HG03442 (cell line): Measurements from ENCODE around the gene TDP1.
"Not testable (repeated sequence)": the region's sequence is repeated elsewhere in the genome, so short reads cannot be mapped to it uniquely, and the experiment has no call there.

ENCODE experiments used
- ATAC-seq: cut with Tn5 transposase; IDR thresholded peaks from one replicate; pipeline ENCODE4 v1.9.1; 2021; ENCODE audit warnings: mild to moderate bottlenecking, moderate library complexity; ENCODE audit not compliant: unreplicated experiment

TDP1 gene

GRCh38 chr14:89987161-89987475, 31.4 kb downstream of the TDP1 start:
- ATAC-seq, result no peak

DNA sequence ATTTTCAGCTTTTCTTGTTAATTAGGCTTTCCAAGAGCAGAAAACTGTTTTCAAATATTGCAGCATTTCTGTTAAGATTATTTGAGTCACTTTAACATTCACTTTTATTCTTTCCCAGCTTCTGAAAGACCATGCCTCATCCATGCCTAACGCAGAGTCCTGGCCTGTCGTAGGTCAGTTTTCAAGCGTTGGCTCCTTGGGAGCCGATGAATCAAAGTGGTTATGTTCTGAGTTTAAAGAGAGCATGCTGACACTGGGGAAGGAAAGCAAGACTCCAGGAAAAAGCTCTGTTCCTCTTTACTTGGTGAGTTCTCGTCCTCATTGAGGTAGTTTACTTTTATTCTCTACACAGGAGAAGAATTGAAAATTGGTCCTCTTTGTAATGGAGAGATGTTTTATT, 33.1 kb downstream of the TDP1 start:
- ATAC-seq, result no peak

DNA sequence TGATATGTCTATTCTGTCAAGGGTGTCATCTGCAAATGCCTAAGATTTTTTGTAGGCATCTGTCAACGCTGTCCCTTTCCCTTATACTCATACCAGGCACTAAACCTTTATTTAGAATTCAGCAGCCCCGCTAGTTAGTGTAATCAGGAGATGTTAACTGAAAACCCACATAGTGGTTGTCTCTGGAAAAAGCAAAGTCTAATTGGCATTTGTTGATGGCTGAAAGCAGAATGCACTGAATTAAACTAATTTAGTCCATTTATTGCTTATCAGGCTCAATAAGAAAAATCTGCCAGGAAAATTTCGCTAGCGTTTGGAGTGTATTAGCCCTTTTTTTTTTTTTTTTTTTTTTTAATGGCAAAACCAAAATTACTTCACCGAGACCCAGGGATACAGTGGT, 34.5 kb downstream of the TDP1 start:
- ATAC-seq, result no peak

- ATAC-seq, result no peak
Observed at GRCh38 chr14:89990623-89991275, 35.0 kb downstream of the TDP1 start.

DNA sequence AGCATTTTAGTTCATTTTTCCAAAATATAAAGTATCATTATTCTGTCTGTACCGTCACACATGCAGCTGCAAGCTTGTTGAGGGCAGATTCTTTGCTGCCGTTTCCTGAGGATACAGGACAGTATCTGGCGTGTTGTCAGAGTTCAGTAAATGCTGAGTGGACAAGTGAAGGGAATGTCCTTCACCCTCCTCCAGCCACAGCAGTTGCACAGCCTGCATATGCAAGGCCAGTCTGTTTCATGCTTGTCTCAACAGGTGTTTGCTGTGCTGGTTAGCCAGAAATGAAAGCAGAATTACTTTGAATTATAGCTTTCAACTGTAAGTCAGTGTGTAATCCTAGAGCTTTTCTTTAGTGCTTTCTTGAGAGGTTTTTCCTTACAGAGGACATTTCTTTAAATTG, 36.5 kb downstream of the TDP1 start:
- no peak for ATAC-seq

GRCh38 chr14:89996963-89997362, 41.2 kb downstream of the TDP1 start:
- no peak for ATAC-seq

DNA sequence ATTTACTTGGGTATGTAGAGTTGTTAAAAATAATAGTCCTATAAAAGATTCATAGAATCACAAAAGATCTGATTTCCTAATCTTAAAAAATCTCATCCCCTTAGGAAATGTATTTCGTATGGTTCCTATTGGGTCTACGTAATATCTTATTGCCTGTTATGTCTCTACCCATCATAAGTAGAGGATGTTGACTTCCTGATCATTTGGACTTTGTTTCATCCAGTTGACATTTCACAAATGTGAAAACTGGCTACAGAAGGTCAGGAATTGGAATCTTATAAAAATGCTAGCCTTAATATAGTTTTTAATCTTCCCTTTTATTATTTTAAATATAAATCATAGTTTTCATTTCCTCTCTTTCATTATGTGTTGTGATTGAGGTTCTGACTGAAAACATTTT, 45.2 kb downstream of the TDP1 start:
- ATAC-seq, result no peak

GRCh38 chr14:90003526-90004307, 48.0 kb downstream of the TDP1 start:
- ATAC-seq, result no peak

- no peak for ATAC-seq
Observed at GRCh38 chr14:90005441-90005840, 49.7 kb downstream of the TDP1 start.

- ATAC-seq, result no peak
Observed at GRCh38 chr14:90005939-90006530, 50.3 kb downstream of the TDP1 start.

- no peak for ATAC-seq
Observed at GRCh38 chr14:90017371-90017770, 61.6 kb downstream of the TDP1 start.

DNA sequence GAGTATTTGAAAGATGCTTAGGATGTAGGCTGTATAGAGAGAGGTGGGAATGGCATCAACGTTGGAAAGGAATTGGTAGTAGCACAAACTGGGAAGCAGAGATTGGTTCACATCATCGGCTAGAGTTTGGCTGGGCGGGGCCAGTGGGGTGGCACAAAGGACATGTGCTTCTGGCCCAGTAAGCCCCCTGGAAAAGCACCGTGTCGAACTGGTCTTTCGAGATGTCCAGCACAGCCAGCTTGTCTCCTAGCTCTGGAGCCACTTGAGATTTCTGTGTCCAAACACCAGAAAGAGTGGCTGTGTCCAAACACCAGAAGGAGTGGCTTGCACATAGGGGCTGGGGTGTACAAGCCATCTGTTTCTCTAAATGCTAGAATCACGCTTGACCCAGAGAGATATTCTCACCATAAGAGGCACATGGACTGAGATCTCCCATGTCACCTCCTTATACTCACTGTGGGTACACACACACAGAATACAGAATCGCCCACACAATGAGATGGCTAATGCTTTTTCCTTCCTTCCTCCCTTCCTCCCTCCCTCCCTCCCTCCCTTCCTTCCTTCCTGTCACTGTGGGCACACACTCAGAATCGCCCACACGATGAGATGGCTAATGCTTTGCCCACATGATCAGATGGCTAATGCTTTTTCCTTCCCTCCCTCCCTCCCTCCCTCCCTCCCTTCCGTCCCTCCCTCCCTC, 64.2 kb downstream of the TDP1 start:
- ATAC-seq, result no peak

DNA sequence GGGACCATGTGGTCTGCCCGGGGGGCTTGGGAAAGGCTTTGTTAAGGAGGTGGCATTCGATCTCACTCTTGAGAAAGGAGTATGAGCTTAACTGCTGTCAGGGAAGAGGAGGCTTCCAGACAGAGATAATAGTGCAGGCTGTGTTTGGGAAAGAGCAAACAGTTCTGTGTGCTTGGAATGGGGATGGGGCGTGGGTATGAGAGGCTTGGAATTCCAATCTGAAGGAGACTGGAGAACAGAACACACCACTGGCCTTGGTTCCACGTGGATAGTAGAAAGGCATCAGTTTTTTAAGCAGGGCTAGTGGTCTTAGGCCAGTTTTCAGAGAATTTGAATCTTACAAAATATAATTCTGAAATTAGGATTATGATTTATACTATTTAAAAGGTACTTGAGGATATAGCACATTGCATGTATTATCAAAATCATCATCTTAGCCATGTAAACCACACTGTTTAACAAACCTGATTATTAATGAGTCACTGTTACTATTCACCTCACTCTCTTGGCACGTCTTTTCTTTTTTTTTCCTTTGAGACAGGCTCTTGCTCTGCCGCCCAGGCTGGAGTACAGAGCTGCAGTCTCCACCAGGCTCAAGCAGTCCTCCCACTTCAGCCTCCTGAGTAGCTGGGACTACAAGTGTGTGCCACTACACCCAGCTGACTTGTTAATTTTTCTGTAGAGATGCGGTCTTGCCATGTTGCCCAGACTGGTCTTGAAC, 67.6 kb downstream of the TDP1 start:
- ATAC-seq, result no peak

- ATAC-seq, result no peak
Observed at GRCh38 chr14:90024910-90025309, 69.2 kb downstream of the TDP1 start.

GRCh38 chr14:90026608-90027007, 70.9 kb downstream of the TDP1 start:
- ATAC-seq, result not testable (repeated sequence)

GRCh38 chr14:90027842-90028241, 72.1 kb downstream of the TDP1 start:
- no peak for ATAC-seq

DNA sequence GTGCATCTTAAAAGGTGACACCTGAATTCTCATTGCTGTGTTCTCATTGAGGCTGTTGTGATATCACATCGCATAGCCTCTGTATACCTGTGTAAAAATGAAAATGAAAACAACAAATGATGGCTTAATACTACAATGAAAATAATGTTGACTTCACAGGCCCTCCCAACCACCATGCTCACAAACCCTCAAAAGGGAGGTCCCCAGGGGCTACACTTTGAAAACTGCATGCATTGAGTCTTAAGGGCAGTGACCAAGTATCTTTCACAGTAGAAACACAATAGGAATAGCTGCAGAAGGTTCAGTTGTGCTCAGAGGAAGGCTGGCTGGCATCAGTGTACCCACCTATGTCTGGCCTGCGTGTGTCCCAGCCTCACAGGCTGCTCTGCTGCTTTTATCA, 78.4 kb downstream of the TDP1 start:
- no peak for ATAC-seq

DNA sequence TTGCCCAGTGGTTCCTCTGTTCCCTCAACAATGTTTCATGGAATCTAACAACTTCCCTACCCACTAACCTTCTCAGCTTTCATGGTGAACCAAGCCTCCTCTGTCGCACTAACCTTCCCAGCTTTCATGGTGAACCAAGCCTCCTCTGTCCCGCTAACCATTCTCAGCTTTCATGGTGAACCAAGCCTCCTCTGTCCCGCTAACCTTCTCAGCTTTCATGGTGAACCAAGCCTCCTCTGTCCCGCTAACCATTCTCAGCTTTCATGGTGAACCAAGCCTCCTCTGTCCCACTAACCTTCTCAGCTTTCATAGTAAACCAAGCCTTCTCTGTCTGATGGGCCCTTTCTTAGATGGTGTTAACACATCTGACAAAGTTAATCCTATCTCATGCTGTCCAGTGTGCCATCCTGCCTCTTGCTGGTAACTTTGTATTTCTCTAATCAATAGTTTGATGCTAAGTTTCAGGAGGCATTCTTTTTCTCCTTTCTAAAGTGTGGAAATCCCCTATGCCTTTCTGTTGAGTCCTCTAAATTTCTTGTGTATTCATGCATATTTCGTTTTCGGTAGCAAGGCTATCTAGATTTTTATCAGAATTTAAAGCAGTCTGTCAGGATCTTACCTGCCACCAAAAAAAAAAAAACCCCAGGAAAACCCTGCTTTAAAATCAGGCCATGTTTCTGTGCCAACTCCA, 79.3 kb downstream of the TDP1 start:
- no peak for ATAC-seq

GRCh38 chr14:90039253-90040010, 83.7 kb downstream of the TDP1 start:
- no peak for ATAC-seq

GRCh38 chr14:90040411-90040810, 84.7 kb downstream of the TDP1 start:
- ATAC-seq, result no peak
